Ascending aorta (tissue), 2 donors: ENCODE measurements around the gene LYPD3. TPM values are rescaled to one million over a fixed set of nuclear protein-coding genes. Genes with fewer than 3 reads are reported as not detected.
"Not testable (repeated sequence)": the region's sequence is repeated elsewhere in the genome, so short reads cannot be mapped to it uniquely, and the experiment has no call there.

Source experiments
- DNase-seq, 2 donors: peaks; one replicate each; pipeline ENCODE4 v3.0.0-alpha.2; 2019; ENCODE audit warnings: low spot score in 2 of 2
- H3K27ac ChIP-seq, 2 donors: fragments of 200-600 bp; sonication (generic); one replicate each; pipeline ENCODE4 v1.5.1; 2016 to 2017; ENCODE audit warnings: mild to moderate bottlenecking in 1 of 2
- H3K27me3 ChIP-seq: fragments of 200-600 bp; sonication (generic); one replicate; pipeline ENCODE4 v1.5.1; 2017
- H3K36me3 ChIP-seq, 2 donors: fragments of 200-600 bp; sonication (generic); one replicate each; pipeline ENCODE4 v1.5.1; 2016
- H3K4me1 ChIP-seq, 2 donors: fragments of 200-600 bp; sonication (generic); one replicate each; pipeline ENCODE4 v1.5.1; 2016 to 2017; ENCODE audit warnings: mild to moderate bottlenecking in 1 of 2
- H3K4me3 ChIP-seq, 2 donors: fragments of 200-600 bp; sonication (generic); one replicate each; pipeline ENCODE4 v1.5.1; 2016 to 2017; ENCODE audit warnings: mild to moderate bottlenecking in 1 of 2
- H3K9me3 ChIP-seq, 2 donors: fragments of 200-600 bp; sonication (generic); one replicate each; pipeline ENCODE4 v1.5.1; 2016
- CTCF ChIP-seq, 3 experiments: fragments of 200-600 bp in 2 of 3; fragments of 450-650 bp in 1 of 3; sonication (generic) in 2 of 3; IDR thresholded peaks; one replicate each; pipeline ENCODE4 v1.5.1; 2016 to 2019; ENCODE audit warnings: antibody characterized with exemption in 3 of 3, mild to moderate bottlenecking in 1 of 3, moderate library complexity in 1 of 3
- intact Hi-C: fragments of 100-400 bp; cut with DNase I; formaldehyde crosslinking; loops from one replicate; pipeline ENCODE4 v1.15.1; 2023
- total RNA-seq: library from RNA; depleted of rRNA; stranded (reverse); fragments of >200 nt; gene quantifications from one replicate; pipeline ENCODE4 v1.1.0, GENCODE V29; 2016

Gene LYPD3
- total RNA-seq, 1 donor from 2014 or later, result not detected

GRCh38 chr19:43445426-43445825 is 20.0 kb downstream of the LYPD3 start:
- Histone ChIP-seq H3K9me3 (no peaks in the 10 kb centered on the region), H3K4me3 (no peak overlapping the region), H3K36me3 (no peaks in the 10 kb centered on the region), H3K27ac (no peak overlapping the region), H3K27me3 (no peaks in the 10 kb centered on the region), H3K4me1 (no peaks in the 10 kb centered on the region)
- TF ChIP-seq CTCF (IDR thresholded peaks at IDR 0.05), result no peak
- no peak for DNase-seq
- intact Hi-C loops, result loop anchor here (10.0 kb wide), 1 partner anchor 209 kb away; no protein-coding TSS in a partner anchor

GRCh38 chr19:43444531-43445287 is 20.7 kb downstream of the LYPD3 start:
- DNase-seq, result no peak
- Histone ChIP-seq H3K9me3 (no peaks in the 10 kb centered on the region), H3K27me3 (no peaks in the 10 kb centered on the region), H3K4me3 (no peak overlapping the region), H3K4me1 (no peaks in the 10 kb centered on the region), H3K36me3 (no peaks in the 10 kb centered on the region), H3K27ac (no peak overlapping the region)
- intact Hi-C loops, result loop anchor here (10.0 kb wide), 1 partner anchor 210 kb away; no protein-coding TSS in a partner anchor
- TF ChIP-seq CTCF (IDR thresholded peaks at IDR 0.05), result no peak

GRCh38 chr19:43444091-43444490 is 21.3 kb downstream of the LYPD3 start:
- intact Hi-C loops, result loop anchor here (10.0 kb wide), 1 partner anchor 211 kb away; no protein-coding TSS in a partner anchor
- not testable (repeated sequence) for H3K27ac ChIP-seq, H3K36me3 ChIP-seq, H3K27me3 ChIP-seq, H3K4me1 ChIP-seq, H3K9me3 ChIP-seq, H3K4me3 ChIP-seq, DNase-seq

- no peak for DNase-seq
- Histone ChIP-seq H3K4me1 (no peaks in the 10 kb centered on the region), H3K27ac (no peak overlapping the region), H3K4me3 (no peak overlapping the region), H3K9me3 (no peaks in the 10 kb centered on the region), H3K36me3 (no peaks in the 10 kb centered on the region), H3K27me3 (no peaks in the 10 kb centered on the region)
- no peak for TF ChIP-seq CTCF (IDR thresholded peaks at IDR 0.05)
- intact Hi-C loops, result loop anchor here (10.0 kb wide), 1 partner anchor 213 kb away; no protein-coding TSS in a partner anchor
Observed at GRCh38 chr19:43441716-43442115, 23.7 kb downstream of the LYPD3 start.

GRCh38 chr19:43439709-43440063 is 25.7 kb downstream of the LYPD3 start:
- intact Hi-C loops, result loop anchor here (10.0 kb wide), 1 partner anchor 215 kb away; no protein-coding TSS in a partner anchor
- Histone ChIP-seq H3K27me3 (no peaks in the 10 kb centered on the region), H3K27ac (no peak overlapping the region), H3K4me3 (no peak overlapping the region), H3K9me3 (no peaks in the 10 kb centered on the region), H3K4me1 (no peaks in the 10 kb centered on the region), H3K36me3 (no peaks in the 10 kb centered on the region)
- no peak for DNase-seq
- TF ChIP-seq CTCF (IDR thresholded peaks at IDR 0.05), result no peak

- H3K4me1 ChIP-seq, result no peaks in the 10 kb centered on the region
Observed at GRCh38 chr19:43439032-43439708, 26.2 kb downstream of the LYPD3 start.

More at GRCh38 chr19:43439032-43439708, 26.2 kb downstream of the LYPD3 start:
- Histone ChIP-seq H3K36me3 (no peaks in the 10 kb centered on the region), H3K9me3 (no peaks in the 10 kb centered on the region), H3K27me3 (no peaks in the 10 kb centered on the region), H3K4me3 (no peak overlapping the region), H3K27ac (no peak overlapping the region)
- DNase-seq, result no peak
- intact Hi-C loops, result no loop called here
- TF ChIP-seq CTCF (IDR thresholded peaks at IDR 0.05), result no peak
